ENCODE results near the gene TXNL1.

The TXNL1 gene

GRCh38 chr18:56638232-56639103 is at the start of gene TXNL1:
Gene TXNL1, minus strand, starts transcription at chr18:56638592. Its CDS starts 152 bp downstream, at chr18:56638440.
- Mint-ChIP-seq H3K27me3 (ENCODE audit: low read depth) (no peaks in the 10 kb centered on the region), H3K27ac (peak within 1 kb of the TSS; percentile 96 to 98 (median 96)), H3K4me3 (peak within 1 kb of the TSS; percentile 99 to 100 (median 100)), H3K9me3 (no peaks in the 10 kb centered on the region), H3K4me1 (peaks cover 45% of the 10 kb centered on the region), H3K36me3 (ENCODE audit: low read depth) (peaks cover 17% of the 10 kb centered on the region)
- TF ChIP-seq CTCF (IDR thresholded peaks at IDR 0.05; ENCODE audit: unreplicated experiment in 3 of 3) = no peak

GRCh38 chr18:56684277-56684676 is 45.9 kb upstream of the TXNL1 start:
- Mint-ChIP-seq H3K4me3 (no peak overlapping the region), H3K27ac (no peak overlapping the region), H3K9me3 (no peaks in the 10 kb centered on the region), H3K27me3 (ENCODE audit: low read depth) (no peaks in the 10 kb centered on the region), H3K4me1 (no peaks in the 10 kb centered on the region), H3K36me3 (ENCODE audit: low read depth) (peaks cover 6% of the 10 kb centered on the region)
- no peak for TF ChIP-seq CTCF (IDR thresholded peaks at IDR 0.05; ENCODE audit: unreplicated experiment in 3 of 3)

- Mint-ChIP-seq H3K27ac (no peak overlapping the region), H3K4me1 (no peaks in the 10 kb centered on the region), H3K36me3 (ENCODE audit: low read depth) (peaks cover 17% of the 10 kb centered on the region), H3K4me3 (no peak overlapping the region), H3K27me3 (ENCODE audit: low read depth) (no peaks in the 10 kb centered on the region), H3K9me3 (no peaks in the 10 kb centered on the region)
- no peak for TF ChIP-seq CTCF (IDR thresholded peaks at IDR 0.05; ENCODE audit: unreplicated experiment in 3 of 3)
These were observed 40.6 kb upstream of the TXNL1 start for GRCh38 chr18:56678836-56679565.

- H3K27me3 Mint-ChIP-seq (ENCODE audit: low read depth) = no peaks in the 10 kb centered on the region
- H3K36me3 Mint-ChIP-seq (ENCODE audit: low read depth) = peaks cover 17% of the 10 kb centered on the region
- H3K4me3 Mint-ChIP-seq = no peak overlapping the region
- no peaks in the 10 kb centered on the region for H3K4me1 Mint-ChIP-seq
- no peak for TF ChIP-seq CTCF (IDR thresholded peaks at IDR 0.05; ENCODE audit: unreplicated experiment in 3 of 3)
- no peaks in the 10 kb centered on the region for H3K9me3 Mint-ChIP-seq
- no peak overlapping the region for H3K27ac Mint-ChIP-seq
These were observed 38.2 kb upstream of the TXNL1 start for GRCh38 chr18:56676639-56677038.

GRCh38 chr18:56672981-56673380 is 34.6 kb upstream of the TXNL1 start:
- no peak overlapping the region for H3K27ac Mint-ChIP-seq
- H3K27me3 Mint-ChIP-seq (ENCODE audit: low read depth) = no peaks in the 10 kb centered on the region
- H3K36me3 Mint-ChIP-seq (ENCODE audit: low read depth) = peaks cover 13% of the 10 kb centered on the region
- no peak for TF ChIP-seq CTCF (IDR thresholded peaks at IDR 0.05; ENCODE audit: unreplicated experiment in 3 of 3)
- H3K4me3 Mint-ChIP-seq = no peak overlapping the region
- H3K9me3 Mint-ChIP-seq = no peaks in the 10 kb centered on the region
- H3K4me1 Mint-ChIP-seq = no peaks in the 10 kb centered on the region
